NOMO-1 treated with DMSO at 0.1 percent for 48 hours (cell line): ENCODE data around the gene INPP4B.
"Not testable (repeated sequence)": the region's sequence is repeated elsewhere in the genome, so short reads cannot be mapped to it uniquely, and the experiment has no call there.

ENCODE experiments used
- DNase-seq: peaks from one replicate; lab custom pipeline; 2025; ENCODE audit not compliant: unreplicated experiment; lab: John Stamatoyannopoulos, UW

Gene INPP4B

DNA sequence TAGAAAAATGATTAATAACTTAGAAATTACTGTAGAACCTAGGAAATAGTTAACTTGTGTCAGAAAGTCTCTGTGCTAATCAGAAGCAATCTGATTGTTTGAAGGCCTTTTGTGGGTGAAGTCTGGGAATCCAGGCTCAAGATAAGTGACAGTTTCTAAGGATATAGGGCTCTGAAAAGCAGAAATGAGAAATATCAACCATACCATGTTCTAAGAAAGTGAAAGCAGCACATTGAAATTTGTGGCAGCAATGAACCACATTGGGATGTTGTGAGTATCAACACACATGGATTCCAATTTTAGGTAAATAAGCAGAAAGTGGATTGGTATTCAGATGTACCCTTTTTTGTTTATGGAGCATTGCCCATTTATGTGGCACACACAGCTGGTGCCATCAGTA is 745.2 kb downstream of the INPP4B start:
- DNase-seq = no peak

DNA sequence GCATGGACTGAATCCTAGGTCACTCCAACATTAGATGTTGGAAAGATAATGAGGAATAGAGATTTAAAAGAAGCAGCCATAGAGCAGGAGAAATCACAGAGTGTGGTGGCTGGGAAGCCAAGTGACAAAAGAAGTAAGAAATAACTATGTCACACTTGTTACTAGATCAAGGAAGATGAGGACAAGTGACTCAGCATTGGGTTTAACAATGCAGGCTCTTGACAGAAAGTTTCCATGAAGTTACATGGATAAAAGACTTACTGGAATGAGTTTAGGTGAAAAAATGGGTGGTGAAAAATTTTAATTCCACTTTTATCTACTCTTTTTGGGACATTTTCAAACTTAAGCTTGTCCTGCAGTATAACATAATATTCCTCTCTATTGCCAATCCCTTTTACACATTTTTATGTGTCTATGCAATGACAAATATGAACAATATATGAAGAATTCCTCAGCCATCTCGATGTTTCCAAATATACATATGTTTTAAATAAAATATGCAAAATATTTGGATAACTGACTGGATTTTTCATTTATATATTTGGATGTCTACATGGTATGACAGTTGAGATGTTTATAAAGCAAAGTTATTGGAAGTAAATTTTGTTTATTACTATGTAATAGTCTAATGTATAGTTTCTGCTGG is 747.1 kb downstream of the INPP4B start:
- DNase-seq = no peak

DNA sequence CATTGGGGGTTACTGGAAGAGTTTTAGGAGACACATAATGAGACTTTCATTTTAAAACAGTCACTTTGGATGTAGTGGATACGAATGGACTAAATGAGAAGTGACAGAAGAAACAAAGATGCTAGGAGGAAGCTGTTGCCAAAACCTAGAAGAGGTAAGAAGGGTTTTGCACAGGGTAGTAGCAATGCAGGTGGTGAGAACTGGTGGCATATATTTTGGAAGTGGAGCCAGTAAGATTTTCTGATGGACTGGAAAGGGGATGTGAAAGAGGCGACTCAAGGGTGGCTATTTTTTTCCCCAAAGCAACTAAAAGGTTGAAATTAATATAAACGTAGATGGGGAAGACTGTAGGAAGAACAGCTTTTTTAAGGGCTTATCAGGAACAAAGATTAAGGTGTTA is 747.7 kb downstream of the INPP4B start:
- no peak for DNase-seq

DNA sequence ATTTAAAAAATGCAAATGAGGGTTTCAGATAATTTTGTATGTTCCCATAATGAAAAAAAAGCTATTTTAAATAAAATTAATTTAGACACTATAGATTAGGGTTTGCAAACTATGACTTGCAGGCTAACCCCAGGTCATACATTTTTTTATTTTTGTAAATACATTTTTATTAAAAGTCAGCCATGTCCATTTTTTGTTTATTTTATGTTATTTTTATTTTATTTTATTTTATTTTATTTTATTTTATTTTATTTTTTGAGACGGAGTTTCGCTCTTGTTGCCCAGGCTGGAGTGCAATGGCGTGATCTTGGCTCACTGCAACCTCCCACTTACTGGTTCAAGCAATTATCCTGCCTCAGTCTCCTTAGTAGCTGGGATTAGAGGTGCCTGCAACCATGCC is 749.1 kb downstream of the INPP4B start:
- no peak for DNase-seq

DNA sequence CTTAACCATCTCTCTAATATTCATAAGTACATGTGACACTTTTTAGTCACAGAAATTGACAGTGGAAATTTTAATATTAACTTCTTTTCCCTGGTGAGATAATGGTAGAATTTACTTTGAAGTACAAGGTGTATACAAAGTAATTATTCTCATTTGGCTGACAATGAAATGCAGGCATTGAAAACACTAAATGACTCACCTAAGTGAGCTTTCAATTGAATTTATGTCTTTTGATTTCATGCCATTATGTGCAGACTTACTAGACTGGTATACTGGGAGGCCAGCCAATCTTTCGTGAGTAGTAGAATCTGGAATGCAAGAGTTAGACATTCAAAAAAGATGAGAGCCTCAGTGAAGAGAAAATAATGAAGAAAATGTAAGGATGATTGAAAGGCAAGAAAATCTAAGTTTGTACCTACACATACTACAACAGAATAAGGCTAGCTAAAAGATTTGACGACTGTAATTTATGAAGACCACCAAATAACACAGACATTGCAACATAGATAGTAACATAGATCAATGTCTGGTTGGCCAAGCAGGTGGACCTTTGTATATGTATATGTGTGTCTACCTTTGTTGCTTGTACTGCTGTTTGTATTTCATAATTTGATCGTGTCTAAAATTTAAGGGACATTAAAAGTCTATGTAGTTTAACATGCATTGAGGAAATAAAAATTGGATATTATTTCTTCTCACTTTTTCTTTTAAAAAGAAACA is 750.1 kb downstream of the INPP4B start:
- DNase-seq = no peak

DNA sequence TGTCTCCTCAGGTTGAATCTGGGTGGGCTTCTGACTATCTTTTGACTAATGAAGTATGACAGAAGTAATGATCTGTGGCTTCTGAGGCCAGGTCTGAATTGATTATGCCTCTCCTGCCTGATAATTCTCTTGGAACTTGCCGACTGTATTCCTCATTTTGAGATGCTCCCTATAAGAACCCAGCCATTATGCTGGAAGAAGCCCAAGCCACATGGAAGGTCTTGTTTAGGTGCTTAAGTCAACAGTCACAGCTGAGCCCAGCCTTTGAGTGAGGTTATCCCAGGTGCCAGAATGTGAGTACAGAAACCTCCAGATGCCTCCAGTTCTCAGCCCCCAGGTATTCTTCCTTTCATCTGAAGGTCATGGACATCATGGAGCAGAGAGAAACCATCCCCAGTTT is 753.2 kb downstream of the INPP4B start:
- DNase-seq = no peak

DNA sequence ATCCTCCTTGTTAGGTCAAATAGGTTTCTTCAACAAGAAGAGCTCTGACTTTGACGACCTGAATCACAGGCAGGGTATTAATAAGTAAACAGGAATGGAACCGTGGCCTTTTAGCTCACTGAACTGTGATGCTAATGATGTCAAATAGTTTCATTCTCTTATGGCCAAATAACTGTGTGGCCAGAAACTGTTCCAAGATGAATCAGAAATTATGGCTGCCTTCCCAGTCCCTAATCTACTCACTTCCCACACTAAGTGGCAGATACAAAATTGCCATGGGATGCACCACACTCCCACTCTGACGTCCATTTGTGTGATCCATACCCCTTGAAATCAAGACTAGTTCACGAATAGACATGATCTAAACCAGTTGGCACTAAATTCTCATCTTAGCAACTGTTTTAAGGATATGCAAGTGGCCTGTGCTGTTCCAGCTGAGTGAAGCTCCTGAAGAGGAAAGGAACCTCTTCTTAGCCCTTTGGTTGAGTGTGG is 754.4 kb downstream of the INPP4B start:
- DNase-seq = no peak

DNA sequence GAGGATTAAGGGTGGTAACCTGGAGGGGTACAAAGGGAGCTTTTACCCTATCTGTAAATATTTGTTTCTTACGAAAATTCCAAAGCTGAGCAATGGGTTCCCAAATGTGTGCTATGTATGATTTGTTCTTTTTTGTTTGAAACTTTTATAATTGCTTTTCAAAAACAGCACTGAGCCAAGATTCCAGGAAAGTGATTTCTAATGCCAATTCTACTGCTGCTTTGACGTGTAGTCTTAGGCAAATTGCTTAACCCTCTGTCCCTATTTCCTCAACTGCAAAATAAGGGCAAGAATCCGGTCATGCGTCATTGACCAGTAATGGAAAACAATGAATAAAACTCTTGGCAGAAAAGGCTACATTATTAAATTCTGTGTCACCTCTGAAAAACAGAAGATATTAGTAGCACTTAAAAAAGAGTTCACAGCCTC is 755.0 kb downstream of the INPP4B start:
- no peak for DNase-seq

DNA sequence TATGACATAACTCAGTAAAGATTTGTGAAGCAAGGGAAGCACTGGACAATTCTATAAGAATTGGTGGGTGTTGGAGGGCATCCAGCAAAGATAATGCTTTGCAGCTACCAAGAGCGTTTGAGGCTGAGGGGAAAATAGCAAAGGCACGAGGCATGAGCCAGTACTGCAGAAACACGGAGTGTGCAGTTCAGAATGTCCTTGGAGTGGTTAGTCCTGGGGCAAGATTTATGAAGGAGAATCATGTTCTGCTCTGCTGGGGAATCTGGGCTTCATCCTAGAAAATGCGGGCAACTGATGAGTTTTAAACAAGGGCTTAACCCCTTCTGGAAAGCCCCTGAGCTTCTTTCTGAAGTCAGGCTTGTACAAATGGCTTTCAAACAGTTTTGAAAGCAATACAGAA is 757.2 kb downstream of the INPP4B start:
- DNase-seq = no peak

DNA sequence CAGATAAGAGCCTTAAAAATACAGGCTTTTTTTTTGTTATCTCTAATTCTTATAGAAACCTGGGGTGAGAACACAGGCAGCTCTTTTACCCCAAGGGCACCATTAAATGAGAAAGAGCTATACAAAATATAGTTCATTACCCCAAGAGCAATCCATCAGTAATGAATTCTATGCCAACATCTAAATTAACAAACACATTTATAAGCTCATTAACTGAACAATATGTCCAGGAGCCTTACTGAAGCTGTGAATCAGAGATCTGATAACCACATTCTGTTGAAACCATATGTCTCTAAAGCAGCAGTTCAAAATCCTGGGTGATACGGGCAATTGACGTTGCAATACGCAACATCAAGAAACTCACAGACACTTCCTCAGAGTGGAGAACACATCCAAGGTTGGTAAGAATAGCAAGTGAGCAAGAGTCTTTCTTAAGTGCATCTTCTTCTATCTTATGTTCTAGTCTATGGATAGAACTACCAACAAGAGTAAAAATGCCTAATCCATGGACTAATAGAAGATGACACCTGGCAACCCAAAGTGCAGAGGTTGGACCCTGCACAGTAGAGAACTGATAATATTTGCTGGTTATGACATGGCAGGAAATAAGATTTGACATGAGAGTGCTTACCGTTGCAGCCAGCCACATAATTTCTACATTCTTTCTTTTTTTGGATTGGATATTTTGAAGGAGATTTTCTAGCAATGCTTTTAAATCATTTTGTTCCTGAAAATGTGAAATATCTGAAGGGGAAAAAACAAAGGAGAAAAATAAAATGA is 760.4 kb downstream of the INPP4B start:
- DNase-seq = no peak

DNA sequence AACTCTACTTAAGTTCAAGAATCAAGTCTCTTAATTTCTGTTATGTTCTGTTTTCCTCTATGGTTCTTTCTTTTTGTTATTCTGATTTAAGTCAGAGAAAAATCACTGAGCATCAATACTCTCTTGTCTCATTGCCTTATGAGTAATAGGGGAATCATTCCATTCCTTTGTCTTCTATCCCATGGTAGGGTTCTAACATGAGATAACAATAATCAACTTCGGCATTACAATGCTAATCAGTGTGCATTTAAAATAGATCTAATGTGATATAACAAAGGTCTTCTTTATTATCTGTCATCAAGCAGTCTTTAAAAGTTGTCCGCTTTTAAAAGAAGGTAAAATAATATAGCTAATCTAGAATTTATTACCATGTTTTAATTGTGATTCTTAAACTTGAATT is 762.8 kb downstream of the INPP4B start:
- no peak for DNase-seq

DNA sequence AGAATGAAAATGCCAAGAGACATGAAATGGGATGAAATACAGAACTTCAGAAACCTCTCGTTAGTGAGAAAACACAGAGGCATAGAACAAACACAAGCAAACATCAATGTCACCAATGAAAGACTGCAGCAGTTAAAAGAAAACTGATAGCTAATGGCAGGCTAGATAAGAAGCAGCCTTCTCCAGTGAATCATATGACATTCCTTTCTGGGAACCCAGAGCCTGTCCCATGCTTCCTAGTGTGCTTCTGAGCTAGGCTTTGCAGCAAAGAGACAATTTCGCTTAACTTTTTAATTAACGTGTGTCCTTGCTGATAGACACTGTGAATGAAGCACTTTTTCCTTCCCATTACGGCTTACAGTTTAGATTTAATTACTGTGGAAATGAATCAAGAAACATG is 765.1 kb downstream of the INPP4B start:
- no peak for DNase-seq

DNA sequence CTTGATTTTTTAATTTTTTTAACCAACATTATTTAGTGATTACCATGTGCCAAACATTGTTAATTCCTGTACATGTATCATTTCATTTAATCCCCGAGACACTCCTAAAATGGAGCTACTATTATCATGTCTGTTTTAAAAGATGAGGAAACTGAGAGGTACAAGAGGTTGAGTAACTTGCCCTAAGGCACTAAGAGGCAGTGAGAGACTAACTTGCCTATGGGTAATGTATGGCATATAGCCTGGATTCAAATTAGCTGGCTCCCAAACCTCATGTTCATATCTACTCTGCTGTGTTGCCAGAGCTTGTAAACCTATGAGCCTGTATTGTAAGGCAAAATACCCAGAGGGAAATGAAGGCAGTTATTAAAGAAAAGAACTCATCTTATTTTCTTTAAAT is 766.1 kb downstream of the INPP4B start:
- no peak for DNase-seq

DNA sequence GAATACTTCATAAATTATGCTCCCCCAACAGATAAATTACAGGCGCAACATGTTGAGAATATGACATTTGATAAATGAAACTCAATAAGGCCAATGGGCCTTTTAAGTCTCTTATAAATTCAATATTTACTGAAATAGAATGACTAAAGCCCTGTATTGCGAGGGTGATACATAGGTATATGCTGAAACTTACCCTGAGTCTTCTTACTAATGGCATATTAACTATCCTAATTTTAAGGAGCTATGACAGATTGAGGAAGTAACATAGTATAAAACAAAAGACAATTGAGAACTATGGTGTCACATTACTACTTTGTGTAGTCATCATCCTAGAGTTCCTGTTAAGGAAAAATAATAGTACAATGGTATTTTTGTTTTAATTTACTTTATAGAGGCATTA is 769.1 kb downstream of the INPP4B start:
- no peak for DNase-seq

DNA sequence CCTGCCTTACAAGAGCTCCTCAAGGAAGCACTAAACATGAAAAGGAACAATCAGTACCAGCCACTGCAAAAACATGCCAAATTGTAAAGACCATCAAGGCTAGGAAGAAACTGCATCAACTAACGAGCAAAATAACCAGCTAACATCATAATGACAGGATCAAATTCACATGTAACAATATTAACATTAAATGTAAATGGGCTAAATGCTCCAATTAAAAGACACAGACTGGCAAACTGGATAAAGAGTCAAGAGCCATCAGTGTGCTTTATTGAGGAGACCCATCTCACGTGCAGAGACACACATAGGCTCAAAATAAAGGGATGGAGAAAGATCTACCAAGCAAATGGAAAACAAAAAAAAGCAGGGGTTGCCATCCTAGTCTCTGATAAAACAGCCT is 777.8 kb downstream of the INPP4B start:
- not testable (repeated sequence) for DNase-seq

DNA sequence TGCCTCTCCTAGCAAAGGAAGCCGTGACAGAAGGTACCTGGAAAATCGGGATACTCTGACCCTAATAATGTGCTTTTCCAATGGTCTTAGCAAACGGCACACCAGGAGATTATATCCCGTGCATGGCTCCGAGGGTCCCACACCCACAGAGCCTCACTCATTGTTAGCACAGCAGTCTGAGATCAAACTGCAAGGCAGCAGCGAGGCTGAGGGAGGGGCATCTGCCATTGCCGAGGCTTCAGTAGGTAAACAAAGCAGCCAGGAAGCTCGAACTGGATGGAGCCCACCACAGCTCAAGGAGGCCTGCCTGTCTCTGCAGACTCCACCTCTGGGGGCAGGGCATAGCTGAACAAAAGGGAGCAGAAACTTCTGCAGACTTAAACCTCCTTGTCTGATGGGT is 779.5 kb downstream of the INPP4B start:
- DNase-seq = not testable (repeated sequence)

DNA sequence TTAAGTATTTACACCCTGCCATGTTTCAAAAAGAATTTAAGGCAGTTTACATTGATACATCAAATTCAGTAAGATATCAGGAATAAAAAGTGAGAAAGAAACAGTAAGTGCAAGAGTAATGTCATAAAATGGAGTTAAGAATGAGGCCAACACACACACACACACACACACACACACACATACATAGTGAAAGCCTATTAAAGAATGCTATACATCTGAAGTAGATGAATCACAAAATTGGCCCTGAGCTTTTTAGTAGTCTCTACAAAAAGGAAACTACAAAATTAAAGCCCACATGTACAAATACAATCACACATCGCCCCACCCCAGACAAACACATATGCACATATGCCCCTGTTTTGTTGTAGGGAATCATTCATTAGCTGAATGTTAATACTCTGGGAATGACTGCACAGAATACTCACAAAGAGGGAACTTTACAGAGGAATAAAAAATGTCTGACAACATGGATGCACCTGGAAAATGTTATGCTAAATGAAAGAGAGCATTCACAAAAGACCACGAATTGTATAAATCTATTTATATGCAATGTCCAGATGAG is 780.9 kb downstream of the INPP4B start:
- no peak for DNase-seq

DNA sequence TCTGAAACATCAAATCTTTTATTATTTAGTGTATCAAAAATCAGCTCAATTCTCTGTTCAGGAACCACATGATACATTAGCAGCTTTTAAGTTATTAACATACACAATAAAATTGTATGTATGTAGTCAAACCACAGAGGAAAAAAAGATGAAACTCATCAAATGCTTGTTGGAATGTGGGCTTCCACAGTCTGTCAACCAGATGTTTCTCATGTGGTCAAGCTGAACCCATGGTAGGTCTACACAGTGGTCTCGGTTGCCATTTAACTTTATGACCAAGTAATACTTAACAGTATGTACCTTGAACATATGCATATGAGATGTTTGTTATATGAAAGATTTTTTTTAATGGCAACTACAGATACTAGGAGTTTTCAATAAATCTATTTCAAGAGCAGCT is 781.9 kb downstream of the INPP4B start:
- DNase-seq = no peak

DNA sequence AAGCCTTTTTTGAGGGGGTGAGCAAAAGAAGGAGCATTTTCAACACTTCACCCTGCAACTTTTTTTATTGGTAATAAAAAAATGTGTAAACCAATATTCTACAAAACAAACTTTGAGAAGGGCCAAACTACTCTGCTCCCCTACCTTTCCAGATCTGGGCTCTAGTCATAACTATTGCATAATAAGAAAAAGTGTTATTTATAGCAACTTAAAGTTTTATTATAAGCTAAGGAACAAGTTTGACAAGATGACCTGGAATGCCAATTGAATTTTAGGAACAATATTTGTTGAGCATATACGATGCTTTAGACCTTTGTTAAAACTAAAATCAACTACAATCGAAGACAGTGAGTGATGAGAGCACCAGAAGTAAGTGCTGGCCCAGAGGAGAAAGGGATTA is 800.1 kb downstream of the INPP4B start:
- DNase-seq = no peak

DNA sequence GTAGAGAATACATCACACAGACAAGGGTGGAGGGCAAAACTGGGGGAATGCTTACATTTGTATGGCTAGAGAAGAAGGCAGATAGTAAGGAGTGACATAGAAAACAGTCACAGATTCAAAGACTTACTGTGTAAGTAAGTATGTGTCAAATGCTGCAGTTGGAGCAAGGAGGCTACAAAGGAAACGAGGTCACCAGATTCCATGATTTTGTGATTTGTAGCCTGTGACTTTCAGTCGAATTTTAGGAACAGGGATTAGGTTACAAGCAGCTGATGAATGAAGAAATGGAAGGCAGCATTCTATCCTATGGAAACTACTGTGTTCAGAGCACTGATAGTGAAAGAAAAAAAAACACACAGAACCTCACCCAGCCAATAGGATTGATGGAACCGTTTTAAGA is 801.8 kb downstream of the INPP4B start:
- no peak for DNase-seq

DNA sequence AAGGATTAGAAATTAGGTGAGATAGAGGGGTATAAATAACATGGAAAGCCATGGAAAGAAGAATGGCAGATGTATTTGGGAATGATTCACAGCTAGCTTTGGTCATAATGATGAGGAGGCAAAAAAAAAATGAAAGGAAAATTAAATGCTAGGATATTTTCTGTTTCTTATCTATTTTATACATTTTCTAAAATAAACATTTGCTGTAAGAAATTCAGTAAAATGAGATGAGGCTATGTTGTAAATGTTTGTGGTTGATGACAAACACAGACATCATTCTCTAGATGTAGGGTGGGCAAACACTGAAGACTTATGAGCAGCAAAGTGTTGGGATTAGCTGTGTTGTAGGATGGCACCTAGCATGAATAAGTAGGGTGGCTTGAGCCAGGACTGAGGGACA is 802.6 kb downstream of the INPP4B start:
- no peak for DNase-seq

DNA sequence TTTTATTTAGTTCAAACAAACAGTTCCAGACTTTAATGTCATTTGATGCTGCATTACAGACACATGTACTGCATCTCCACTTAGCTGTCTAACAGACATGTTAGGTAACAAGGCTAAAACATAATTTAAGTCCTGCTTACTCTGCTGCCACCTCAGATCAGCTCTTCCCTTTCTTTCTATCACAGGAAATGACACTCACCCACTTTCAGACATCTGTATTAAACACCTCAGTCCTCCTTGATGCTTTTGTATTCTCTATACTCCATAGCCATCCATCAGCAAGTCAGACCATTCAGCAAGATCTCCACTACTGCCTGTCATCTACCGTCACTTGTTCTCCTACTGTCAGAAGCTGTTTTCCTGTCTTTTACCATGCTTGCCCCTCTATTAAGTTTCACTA is 804.3 kb downstream of the INPP4B start:
- no peak for DNase-seq
